ENCODE results near the gene EXOSC10. TPM values are rescaled to one million over a fixed set of nuclear protein-coding genes. Genes with fewer than 3 reads are reported as not detected.

EXOSC10 gene
- total RNA-seq, 1 experiment from 2014 or later = 57.7 TPM

DNA sequence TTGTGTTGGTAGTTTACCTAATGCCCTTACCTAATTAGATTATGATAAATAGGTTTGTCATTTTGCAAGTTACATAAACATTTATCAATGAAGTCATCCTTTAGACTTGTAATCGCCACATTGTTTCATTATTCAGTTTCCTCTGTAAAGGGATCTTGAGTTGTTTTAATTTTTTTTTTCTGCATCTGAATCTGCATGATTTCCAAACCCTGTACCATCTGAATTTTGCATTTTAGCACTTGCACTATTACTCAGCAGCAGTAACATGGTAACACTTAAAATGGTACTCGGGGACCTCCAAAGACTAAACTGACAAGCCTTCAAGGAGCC, 74.8 kb downstream of the EXOSC10 start:
- Histone ChIP-seq H3F3A (ENCODE audit: insufficient read depth, low read depth) (peaks cover 27% of the 10 kb centered on the region), H3K4me2 (no peak overlapping the region), H3K79me2 (ENCODE audit: low read depth) (no peaks in the 10 kb centered on the region), H4K20me1 (ENCODE audit: insufficient read depth) (peaks cover 28% of the 10 kb centered on the region), H3K9me3 (ENCODE audit: insufficient read depth, low read depth) (no peaks in the 10 kb centered on the region), H2AFZ (no peak overlapping the region), H3K9me2 (ENCODE audit: insufficient read depth) (no peaks in the 10 kb centered on the region), H3K4me1 (replicated peaks; ENCODE audit: insufficient read depth) (no peaks in the 10 kb centered on the region), H3K4me3 (no peak overlapping the region), H3K27ac (no peak overlapping the region), H3K36me3 (ENCODE audit: low read depth) (peaks cover 23% of the 10 kb centered on the region; the same call in 1 of the 2 replicates), H3K27me3 (ENCODE audit: insufficient read depth, low read depth) (no peaks in the 10 kb centered on the region)
- DNase-seq = no peak
- ChIA-PET CTCF (no interaction called here), POLR2A (ENCODE audit: unreplicated experiment) (no interaction called here)
- TF ChIP-seq EZH2 (IDR thresholded peaks at IDR 0.05; ENCODE audit: low read depth) = no peak
- TF ChIP-seq, protein P1, sequence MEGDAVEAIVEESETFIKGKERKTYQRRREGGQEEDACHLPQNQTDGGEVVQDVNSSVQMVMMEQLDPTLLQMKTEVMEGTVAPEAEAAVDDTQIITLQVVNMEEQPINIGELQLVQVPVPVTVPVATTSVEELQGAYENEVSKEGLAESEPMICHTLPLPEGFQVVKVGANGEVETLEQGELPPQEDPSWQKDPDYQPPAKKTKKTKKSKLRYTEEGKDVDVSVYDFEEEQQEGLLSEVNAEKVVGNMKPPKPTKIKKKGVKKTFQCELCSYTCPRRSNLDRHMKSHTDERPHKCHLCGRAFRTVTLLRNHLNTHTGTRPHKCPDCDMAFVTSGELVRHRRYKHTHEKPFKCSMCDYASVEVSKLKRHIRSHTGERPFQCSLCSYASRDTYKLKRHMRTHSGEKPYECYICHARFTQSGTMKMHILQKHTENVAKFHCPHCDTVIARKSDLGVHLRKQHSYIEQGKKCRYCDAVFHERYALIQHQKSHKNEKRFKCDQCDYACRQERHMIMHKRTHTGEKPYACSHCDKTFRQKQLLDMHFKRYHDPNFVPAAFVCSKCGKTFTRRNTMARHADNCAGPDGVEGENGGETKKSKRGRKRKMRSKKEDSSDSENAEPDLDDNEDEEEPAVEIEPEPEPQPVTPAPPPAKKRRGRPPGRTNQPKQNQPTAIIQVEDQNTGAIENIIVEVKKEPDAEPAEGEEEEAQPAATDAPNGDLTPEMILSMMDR (conservative IDR thresholded peaks at IDR 0.05) = no peak
- BruUV-seq (replicated peaks) = no TSS peak
- intact Hi-C loops (cut with micrococcal nuclease; ENCODE audit: unreplicated experiment) = no loop called here

DNA sequence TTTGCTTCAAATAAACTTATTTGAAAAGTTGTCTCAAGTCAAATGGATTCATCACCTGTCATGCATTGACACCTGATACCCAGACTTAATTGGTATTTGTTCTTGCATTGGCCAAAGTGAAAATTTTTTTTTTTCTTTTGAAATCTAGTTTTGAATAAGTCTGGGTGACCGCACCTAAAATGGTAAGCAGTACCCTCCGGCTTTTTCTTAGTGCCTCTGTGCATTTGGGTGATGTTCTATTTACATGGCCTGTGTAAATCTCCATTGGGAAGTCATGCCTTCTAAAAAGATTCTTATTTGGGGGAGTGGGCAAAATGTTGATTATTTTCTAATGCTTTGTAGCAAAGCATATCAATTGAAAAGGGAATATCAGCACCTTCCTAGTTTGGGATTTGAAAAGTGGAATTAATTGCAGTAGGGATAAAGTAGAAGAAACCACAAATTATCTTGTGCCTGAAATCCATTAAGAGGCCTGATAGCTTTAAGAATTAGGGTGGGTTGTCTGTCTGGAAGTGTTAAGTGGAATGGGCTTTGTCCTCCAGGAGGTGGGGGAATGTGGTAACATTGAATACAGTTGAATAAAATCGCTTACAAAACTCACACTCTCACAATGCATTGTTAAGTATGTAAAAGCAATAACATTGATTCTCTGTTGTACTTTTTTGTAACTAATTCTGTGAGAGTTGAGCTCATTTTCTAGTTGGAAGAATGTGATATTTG, 75.4 kb downstream of the EXOSC10 start:
- POLR2A ChIA-PET (ENCODE audit: unreplicated experiment) = no interaction called here

GRCh38 chr1:11023201-11023600, 76.5 kb downstream of the EXOSC10 start:
- Histone ChIP-seq H3K27me3 (ENCODE audit: insufficient read depth, low read depth) (no peaks in the 10 kb centered on the region), H3K27ac (no peak overlapping the region), H3K36me3 (ENCODE audit: low read depth) (peaks cover 33% of the 10 kb centered on the region; the same call in 1 of the 2 replicates), H3K4me2 (no peak overlapping the region), H4K20me1 (ENCODE audit: insufficient read depth) (peaks cover 36% of the 10 kb centered on the region), H3K9me2 (ENCODE audit: insufficient read depth) (no peaks in the 10 kb centered on the region), H3K9me3 (ENCODE audit: insufficient read depth, low read depth) (no peaks in the 10 kb centered on the region), H3K4me3 (no peak overlapping the region), H2AFZ (no peak overlapping the region), H3K4me1 (replicated peaks; ENCODE audit: insufficient read depth) (no peaks in the 10 kb centered on the region), H3F3A (ENCODE audit: insufficient read depth, low read depth) (peaks cover 25% of the 10 kb centered on the region), H3K79me2 (ENCODE audit: low read depth) (no peaks in the 10 kb centered on the region)
- BruUV-seq (replicated peaks) = no TSS peak
- CTCF ChIA-PET = no interaction called here
- POLR2A ChIA-PET (ENCODE audit: unreplicated experiment) = no interaction called here
- DNase-seq = no peak
- TF ChIP-seq EZH2 (IDR thresholded peaks at IDR 0.05; ENCODE audit: low read depth) = no peak
- TF ChIP-seq, protein P1 (conservative IDR thresholded peaks at IDR 0.05) = no peak
- intact Hi-C loops (cut with micrococcal nuclease; ENCODE audit: unreplicated experiment) = no loop called here

More for the DNA sequence above, 75.4 kb downstream of the EXOSC10 start:
- Histone ChIP-seq H3K36me3 (ENCODE audit: low read depth) (peaks cover 23% of the 10 kb centered on the region; the same call in 1 of the 2 replicates), H3K9me2 (ENCODE audit: insufficient read depth) (no peaks in the 10 kb centered on the region), H3K4me2 (no peak overlapping the region), H3K9me3 (ENCODE audit: insufficient read depth, low read depth) (no peaks in the 10 kb centered on the region), H3K27ac (no peak overlapping the region), H4K20me1 (ENCODE audit: insufficient read depth) (peaks cover 33% of the 10 kb centered on the region), H3F3A (ENCODE audit: insufficient read depth, low read depth) (peaks cover 25% of the 10 kb centered on the region), H2AFZ (no peak overlapping the region), H3K4me1 (replicated peaks; ENCODE audit: insufficient read depth) (no peaks in the 10 kb centered on the region), H3K4me3 (no peak overlapping the region), H3K79me2 (ENCODE audit: low read depth) (no peaks in the 10 kb centered on the region), H3K27me3 (ENCODE audit: insufficient read depth, low read depth) (no peaks in the 10 kb centered on the region)
- CTCF ChIA-PET = no interaction called here
- intact Hi-C loops (cut with micrococcal nuclease; ENCODE audit: unreplicated experiment) = no loop called here
- TF ChIP-seq, protein P1 (conservative IDR thresholded peaks at IDR 0.05) = no peak
- no peak for TF ChIP-seq EZH2 (IDR thresholded peaks at IDR 0.05; ENCODE audit: low read depth)
- no peak for DNase-seq
- no TSS peak for BruUV-seq (replicated peaks)

All from PC-9 (cell line).